Muscle of arm (tissue), 12 donors: Measurements from ENCODE around the gene JAZF1. TPM values are rescaled to one million over a fixed set of nuclear protein-coding genes. Genes with fewer than 3 reads are reported as not detected.

Experiments used
- DNase-seq: peaks from one replicate; pipeline ENCODE4 v3.0.0-alpha.2; 2013
- polyA plus RNA-seq, 12 donors: library from polyadenylated mRNA; unstranded; fragments of 120-200 nt; gene quantifications; one replicate each; pipeline ENCODE4 v1.2.1, GENCODE V29; 2013; ENCODE audit not compliant: insufficient read length in 12 of 12

The JAZF1 gene
- polyA plus RNA-seq, 12 donors: 21.4 to 36.4 (median 32.8) TPM; not detected in 1

GRCh38 chr7:27842094-27842692, 338.4 kb downstream of the JAZF1 start:
- no peak for DNase-seq

GRCh38 chr7:27840760-27841364, 339.7 kb downstream of the JAZF1 start:
- no peak for DNase-seq

- no peak for DNase-seq
Observed at GRCh38 chr7:27840313-27840712, 340.3 kb downstream of the JAZF1 start.

GRCh38 chr7:27839099-27839498, 341.5 kb downstream of the JAZF1 start:
- no peak for DNase-seq

- DNase-seq: no peak
Observed at GRCh38 chr7:27836536-27836935, 344.1 kb downstream of the JAZF1 start.

- no peak for DNase-seq
Observed at GRCh38 chr7:27835376-27835775, 345.2 kb downstream of the JAZF1 start.

GRCh38 chr7:27834179-27834921, 346.2 kb downstream of the JAZF1 start:
- no peak for DNase-seq

GRCh38 chr7:27826357-27826756, 354.2 kb downstream of the JAZF1 start:
- DNase-seq: no peak

GRCh38 chr7:27825891-27826290, 354.7 kb downstream of the JAZF1 start:
- DNase-seq: no peak

GRCh38 chr7:27822245-27822644, 358.4 kb downstream of the JAZF1 start:
- no peak for DNase-seq

GRCh38 chr7:27812706-27813105, 367.9 kb downstream of the JAZF1 start:
- no peak for DNase-seq

GRCh38 chr7:27810186-27810585, 370.4 kb downstream of the JAZF1 start:
- no peak for DNase-seq

GRCh38 chr7:27808626-27809025, 372.0 kb downstream of the JAZF1 start:
- no peak for DNase-seq

- DNase-seq: no peak
Observed at GRCh38 chr7:27804139-27804538, 376.5 kb downstream of the JAZF1 start.

GRCh38 chr7:27802999-27803398, 377.6 kb downstream of the JAZF1 start:
- DNase-seq: peak; percentile 30

- no peak for DNase-seq
Observed at GRCh38 chr7:27799212-27799611, 381.4 kb downstream of the JAZF1 start.

- no peak for DNase-seq
Observed at GRCh38 chr7:27795977-27796376, 384.6 kb downstream of the JAZF1 start.

- DNase-seq: no peak
Observed at GRCh38 chr7:27793780-27794179, 386.8 kb downstream of the JAZF1 start.

GRCh38 chr7:27788437-27788836, 392.2 kb downstream of the JAZF1 start:
- DNase-seq: no peak

GRCh38 chr7:27784399-27785053, 396.1 kb downstream of the JAZF1 start:
- DNase-seq: peak; percentile 10

- no peak for DNase-seq
Observed at GRCh38 chr7:27782849-27783248, 397.7 kb downstream of the JAZF1 start.

GRCh38 chr7:27781188-27781587, 399.4 kb downstream of the JAZF1 start:
- no peak for DNase-seq
